ENCODE measurements around the gene DIO3. TPM values are rescaled to one million over a fixed set of nuclear protein-coding genes. Genes with fewer than 3 reads are reported as not detected.

Gene DIO3
- total RNA-seq, 1 donor from 2014 or later, result not detected

- TF ChIP-seq CTCF (IDR thresholded peaks at IDR 0.05; ENCODE audit: borderline replicate concordance), result no peak
- Histone ChIP-seq H3K4me3 (no peak overlapping the region), H3K36me3 (no peaks in the 10 kb centered on the region), H3K27me3 (ENCODE audit: low read depth) (peaks cover 4% of the 10 kb centered on the region), H3K4me1 (no peaks in the 10 kb centered on the region), H3K27ac (replicated peaks) (no peak overlapping the region), H3K9me3 (replicated peaks) (peaks cover 26% of the 10 kb centered on the region)
- intact Hi-C loops (cut with micrococcal nuclease), result no loop called here
- DNase-seq, result no peak
Measured at GRCh38 chr14:101595349-101595748, 34.1 kb downstream of the DIO3 start.

DNA sequence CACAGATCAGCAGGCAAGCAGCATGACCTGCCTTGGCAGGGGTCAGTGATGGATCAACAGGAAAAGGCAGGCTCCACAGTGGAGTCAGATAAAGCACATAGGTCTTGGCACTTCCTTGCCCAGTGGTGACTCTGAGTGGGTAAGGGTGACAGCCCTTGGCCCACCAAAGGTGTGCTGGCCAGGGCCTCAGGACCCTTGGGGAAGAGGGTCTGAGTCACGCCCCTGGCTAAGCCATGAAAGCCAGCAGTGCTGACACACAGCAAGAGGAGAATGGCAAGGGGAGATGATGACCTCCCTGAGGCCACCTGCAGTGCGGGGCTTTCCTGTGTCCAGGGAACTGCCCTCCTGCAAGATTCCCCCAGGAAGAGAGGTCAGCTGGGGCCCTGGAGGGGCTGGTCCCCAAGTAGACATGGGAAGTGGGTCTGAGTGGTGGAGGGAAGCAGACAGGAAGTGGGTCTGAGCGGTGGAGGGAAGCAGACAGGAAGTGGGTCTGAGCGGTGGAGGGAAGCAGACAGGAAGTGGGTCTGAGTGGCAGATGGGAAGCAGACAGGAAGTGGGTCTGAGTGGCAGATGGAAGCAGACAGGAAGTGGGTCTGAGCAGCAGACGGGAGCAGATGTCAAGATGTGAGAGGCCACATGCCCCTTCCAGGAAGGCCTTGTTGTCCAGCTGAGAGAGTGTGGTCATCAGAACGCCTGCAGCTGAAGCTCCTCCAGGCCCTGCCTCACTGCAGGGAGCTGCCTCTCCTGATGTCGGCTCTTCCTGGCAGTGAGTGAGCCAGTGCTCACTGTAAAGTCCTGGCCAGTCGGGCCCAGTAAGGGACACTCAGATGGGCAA lies 34.8 kb downstream of the DIO3 start:
- no peak overlapping the region for H3K4me3 ChIP-seq
- intact Hi-C loops (cut with micrococcal nuclease), result no loop called here
- H3K9me3 ChIP-seq (replicated peaks), result peaks cover 26% of the 10 kb centered on the region
- no peak for TF ChIP-seq CTCF (IDR thresholded peaks at IDR 0.05; ENCODE audit: borderline replicate concordance)
- no peaks in the 10 kb centered on the region for H3K4me1 ChIP-seq
- no peak overlapping the region for H3K27ac ChIP-seq (replicated peaks)
- peaks cover 9% of the 10 kb centered on the region for H3K27me3 ChIP-seq (ENCODE audit: low read depth)
- no peaks in the 10 kb centered on the region for H3K36me3 ChIP-seq
- peak; percentile 8 for DNase-seq

GRCh38 chr14:101596742-101597141 lies 35.4 kb downstream of the DIO3 start:
- no peak for TF ChIP-seq CTCF (IDR thresholded peaks at IDR 0.05; ENCODE audit: borderline replicate concordance)
- no peaks in the 10 kb centered on the region for H3K36me3 ChIP-seq
- peaks cover 26% of the 10 kb centered on the region for H3K9me3 ChIP-seq (replicated peaks)
- H3K27me3 ChIP-seq (ENCODE audit: low read depth), result peaks cover 15% of the 10 kb centered on the region
- no peak overlapping the region for H3K27ac ChIP-seq (replicated peaks)
- intact Hi-C loops (cut with micrococcal nuclease), result no loop called here
- H3K4me3 ChIP-seq, result no peak overlapping the region
- peak; percentile 8 for DNase-seq
- no peaks in the 10 kb centered on the region for H3K4me1 ChIP-seq

GRCh38 chr14:101598159-101598558 lies 36.9 kb downstream of the DIO3 start:
- H3K27me3 ChIP-seq (ENCODE audit: low read depth), result peaks cover 30% of the 10 kb centered on the region
- H3K4me1 ChIP-seq, result no peaks in the 10 kb centered on the region
- peaks cover 26% of the 10 kb centered on the region for H3K9me3 ChIP-seq (replicated peaks)
- peak; percentile 12 for DNase-seq
- H3K36me3 ChIP-seq, result no peaks in the 10 kb centered on the region
- H3K4me3 ChIP-seq, result no peak overlapping the region
- intact Hi-C loops (cut with micrococcal nuclease), result no loop called here
- no peak for TF ChIP-seq CTCF (IDR thresholded peaks at IDR 0.05; ENCODE audit: borderline replicate concordance)
- no peak overlapping the region for H3K27ac ChIP-seq (replicated peaks)

DNA sequence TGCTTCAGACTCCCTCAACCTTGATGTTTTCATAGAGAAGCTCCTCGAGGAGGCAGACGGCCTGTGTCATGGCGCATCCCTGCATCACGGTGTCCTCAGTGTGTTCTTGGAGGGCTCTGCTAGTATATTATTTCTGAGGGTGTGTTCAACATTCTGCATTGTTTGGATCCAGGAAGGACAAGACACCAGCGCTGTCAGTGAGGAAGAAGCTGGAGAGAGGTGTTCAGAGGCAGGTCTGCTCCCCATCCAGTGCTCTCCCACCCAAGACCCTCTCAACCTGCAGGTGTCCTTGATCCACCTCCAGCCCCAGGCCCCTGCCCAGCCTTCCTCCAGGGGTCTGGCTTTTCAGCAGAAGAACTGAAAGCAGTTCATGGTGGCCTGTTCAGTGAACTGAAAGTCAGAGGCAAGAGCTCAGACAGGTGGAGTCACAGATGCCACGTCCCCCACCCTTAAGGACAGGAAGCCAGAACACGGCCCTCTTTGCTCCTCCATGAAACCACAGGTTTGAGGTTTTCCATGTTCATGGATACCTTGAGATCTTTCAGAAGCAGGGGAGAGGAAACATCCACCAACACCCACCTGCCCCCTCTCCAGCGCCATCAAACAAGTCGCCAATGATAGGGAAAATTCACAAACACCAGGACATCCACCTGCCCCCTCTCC lies 37.4 kb downstream of the DIO3 start:
- intact Hi-C loops (cut with micrococcal nuclease), result no loop called here

More for the DNA sequence above, 37.4 kb downstream of the DIO3 start:
- H3K9me3 ChIP-seq (replicated peaks), result peaks cover 26% of the 10 kb centered on the region
- no peak overlapping the region for H3K4me3 ChIP-seq
- H3K36me3 ChIP-seq, result no peaks in the 10 kb centered on the region
- H3K4me1 ChIP-seq, result no peaks in the 10 kb centered on the region
- no peak overlapping the region for H3K27ac ChIP-seq (replicated peaks)
- H3K27me3 ChIP-seq (ENCODE audit: low read depth), result peaks cover 35% of the 10 kb centered on the region
- peak; percentile 3 for DNase-seq
- no peak for TF ChIP-seq CTCF (IDR thresholded peaks at IDR 0.05; ENCODE audit: borderline replicate concordance)

All from left ventricle myocardium inferior (tissue), 1 donor.